ELF-1 (cell line): ENCODE results near the gene SCUBE2.

Experiments
- DNase-seq: peaks from one replicate; pipeline ENCODE4 v3.0.0-alpha.2; 2016; ENCODE audit warnings: low read depth, low spot score

The SCUBE2 gene

GRCh38 chr11:9075556-9075955 lies 15.8 kb downstream of the SCUBE2 start:
- no peak for DNase-seq

GRCh38 chr11:9074338-9075029 lies 16.9 kb downstream of the SCUBE2 start:
- DNase-seq = no peak

GRCh38 chr11:9073466-9074225 lies 17.8 kb downstream of the SCUBE2 start:
- no peak for DNase-seq

GRCh38 chr11:9072626-9073176 lies 18.7 kb downstream of the SCUBE2 start:
- no peak for DNase-seq

GRCh38 chr11:9071692-9072091 lies 19.7 kb downstream of the SCUBE2 start:
- DNase-seq = no peak

GRCh38 chr11:9070749-9071491 lies 20.5 kb downstream of the SCUBE2 start:
- DNase-seq = no peak

GRCh38 chr11:9069862-9070470 lies 21.4 kb downstream of the SCUBE2 start:
- DNase-seq = peak; percentile 36

- DNase-seq = no peak
Observed at GRCh38 chr11:9069256-9069655, 22.1 kb downstream of the SCUBE2 start.

- no peak for DNase-seq
Observed at GRCh38 chr11:9066433-9066925, 24.9 kb downstream of the SCUBE2 start.

GRCh38 chr11:9065607-9066432 lies 25.6 kb downstream of the SCUBE2 start:
- DNase-seq = no peak

- no peak for DNase-seq
Observed at GRCh38 chr11:9061807-9062206, 29.6 kb downstream of the SCUBE2 start.

GRCh38 chr11:9060700-9061111 lies 30.7 kb downstream of the SCUBE2 start:
- DNase-seq = peak; percentile 54

- no peak for DNase-seq
Observed at GRCh38 chr11:9059406-9059805, 32.0 kb downstream of the SCUBE2 start.

GRCh38 chr11:9057888-9058287 lies 33.5 kb downstream of the SCUBE2 start:
- peak; percentile 67 for DNase-seq

GRCh38 chr11:9057007-9057406 lies 34.4 kb downstream of the SCUBE2 start:
- DNase-seq = no peak

- DNase-seq = no peak
Observed at GRCh38 chr11:9056467-9056866, 34.9 kb downstream of the SCUBE2 start.

GRCh38 chr11:9053316-9054035 lies 37.9 kb downstream of the SCUBE2 start:
- no peak for DNase-seq

- DNase-seq = no peak
Observed at GRCh38 chr11:9052316-9052715, 39.1 kb downstream of the SCUBE2 start.

GRCh38 chr11:9049959-9050358 lies 41.4 kb downstream of the SCUBE2 start:
- DNase-seq = no peak

GRCh38 chr11:9047964-9048523 lies 43.4 kb downstream of the SCUBE2 start:
- no peak for DNase-seq
